Osteocyte (in vitro differentiated cells): Measurements from ENCODE around the gene EIF4E2. TPM values are rescaled to one million over a fixed set of nuclear protein-coding genes. Genes with fewer than 3 reads are reported as not detected.

ENCODE experiments used
- DNase-seq: peaks from one replicate; pipeline ENCODE4 v3.0.0; 2021; ENCODE audit warnings: mixed read lengths; ENCODE audit not compliant: unreplicated experiment; ENCODE audit errors: extremely low spot score
- H3K27ac Mint-ChIP-seq: one replicate; pipeline ENCODE4 v1.8.0; 2021; ENCODE audit warnings: mild to moderate bottlenecking, mixed read lengths; ENCODE audit not compliant: unreplicated experiment
- H3K27me3 Mint-ChIP-seq: one replicate; pipeline ENCODE4 v1.8.0; 2021; ENCODE audit warnings: mixed read lengths; ENCODE audit not compliant: unreplicated experiment
- H3K36me3 Mint-ChIP-seq: one replicate; pipeline ENCODE4 v1.8.0; 2021; ENCODE audit warnings: mixed read lengths; ENCODE audit not compliant: unreplicated experiment
- H3K4me1 Mint-ChIP-seq: one replicate; pipeline ENCODE4 v1.8.0; 2021; ENCODE audit warnings: mixed read lengths; ENCODE audit not compliant: unreplicated experiment
- H3K4me3 Mint-ChIP-seq: one replicate; pipeline ENCODE4 v1.8.0; 2021; ENCODE audit warnings: mild to moderate bottlenecking, moderate library complexity, mixed read lengths; ENCODE audit not compliant: unreplicated experiment
- H3K9me3 Mint-ChIP-seq: one replicate; pipeline ENCODE4 v1.8.0; 2021; ENCODE audit warnings: mixed read lengths; ENCODE audit not compliant: unreplicated experiment
- CTCF ChIP-seq: fragments of 200-600 bp; sonication (generic); IDR thresholded peaks from 2 replicates; pipeline ENCODE4 v1.5.0; 2021; ENCODE audit warnings: antibody characterized with exemption, mild to moderate bottlenecking, moderate library complexity
- total RNA-seq: library from RNA; stranded (reverse); gene quantifications from 2 replicates; pipeline ENCODE4 v1.2.1, GENCODE V29; 2021

Gene EIF4E2
- total RNA-seq, 1 donor from 2014 or later = 90.5 TPM

GRCh38 chr2:232502911-232503808 is 47.3 kb upstream of the EIF4E2 start:
- TF ChIP-seq CTCF = no peak
- Mint-ChIP-seq H3K36me3 (no peaks in the 10 kb centered on the region), H3K4me1 (peaks cover 9% of the 10 kb centered on the region), H3K9me3 (no peaks in the 10 kb centered on the region), H3K27ac (no peak overlapping the region), H3K4me3 (peak overlapping the region; percentile 54), H3K27me3 (peaks cover 60% of the 10 kb centered on the region)
- DNase-seq = no peak

GRCh38 chr2:232503809-232504323 is 46.6 kb upstream of the EIF4E2 start:
- DNase-seq = no peak
- H3K36me3 Mint-ChIP-seq = no peaks in the 10 kb centered on the region
- peaks cover 59% of the 10 kb centered on the region for H3K27me3 Mint-ChIP-seq
- no peak overlapping the region for H3K27ac Mint-ChIP-seq
- H3K4me1 Mint-ChIP-seq = peaks cover 9% of the 10 kb centered on the region
- no peaks in the 10 kb centered on the region for H3K9me3 Mint-ChIP-seq
- H3K4me3 Mint-ChIP-seq = peak overlapping the region; percentile 54
- no peak for TF ChIP-seq CTCF

- TF ChIP-seq CTCF = no peak
- H3K4me3 Mint-ChIP-seq = no peak overlapping the region
- H3K27me3 Mint-ChIP-seq = peaks cover 60% of the 10 kb centered on the region
- no peak overlapping the region for H3K27ac Mint-ChIP-seq
- H3K9me3 Mint-ChIP-seq = no peaks in the 10 kb centered on the region
- peaks cover 9% of the 10 kb centered on the region for H3K4me1 Mint-ChIP-seq
- no peaks in the 10 kb centered on the region for H3K36me3 Mint-ChIP-seq
- DNase-seq = no peak
Observed at GRCh38 chr2:232504438-232504837, 46.1 kb upstream of the EIF4E2 start.

GRCh38 chr2:232505856-232506255 is 44.6 kb upstream of the EIF4E2 start:
- Mint-ChIP-seq H3K4me3 (no peak overlapping the region), H3K9me3 (no peaks in the 10 kb centered on the region), H3K36me3 (no peaks in the 10 kb centered on the region), H3K27me3 (peaks cover 59% of the 10 kb centered on the region), H3K27ac (no peak overlapping the region), H3K4me1 (peaks cover 9% of the 10 kb centered on the region)
- TF ChIP-seq CTCF = no peak
- DNase-seq = no peak

GRCh38 chr2:232506709-232507108 is 43.8 kb upstream of the EIF4E2 start:
- no peak for DNase-seq
- H3K4me3 Mint-ChIP-seq = no peak overlapping the region
- no peaks in the 10 kb centered on the region for H3K36me3 Mint-ChIP-seq
- TF ChIP-seq CTCF = no peak
- peaks cover 62% of the 10 kb centered on the region for H3K27me3 Mint-ChIP-seq
- no peak overlapping the region for H3K27ac Mint-ChIP-seq
- no peaks in the 10 kb centered on the region for H3K9me3 Mint-ChIP-seq
- H3K4me1 Mint-ChIP-seq = peaks cover 9% of the 10 kb centered on the region
